Measurements from ENCODE around the gene RAB5IF. TPM values are rescaled to one million over a fixed set of nuclear protein-coding genes. Genes with fewer than 3 reads are reported as not detected.

RAB5IF gene
- total and polyA plus RNA-seq, 2 of the 4 experiments (the other 2 are of a cell fraction), result 74.0 to 93.1 TPM

GRCh38 chr20:36614781-36615557 lies 9.4 kb downstream of the RAB5IF start (continued):
- TF ChIP-seq CEBPB (IDR thresholded peaks at IDR 0.05; ENCODE audit: low read depth, low read length), result no peak

- Histone ChIP-seq H3K4me3 (ENCODE audit: insufficient read depth, low read depth, low read length) (no peak overlapping the region), H3K56ac (ENCODE audit: extremely low read depth, insufficient read depth, low read length) (no peak overlapping the region), H3K4me1 (ENCODE audit: control insufficient read depth, insufficient read depth, low read length) (no peaks in the 10 kb centered on the region; the same call in 1 of the 2 replicates), H3K27me3 (ENCODE audit: control insufficient read depth, insufficient read depth, low read length) (no peaks in the 10 kb centered on the region), H4K5ac (ENCODE audit: low read depth, low read length) (no peak overlapping the region), H3K4ac (ENCODE audit: low read depth, low read length) (no peak overlapping the region), H3K79me1 (ENCODE audit: low read depth in 1 of 2, low read length in 2 of 2) (no peaks in the 10 kb centered on the region), H2AK5ac (ENCODE audit: low read depth, low read length) (no peak overlapping the region), H2BK15ac (ENCODE audit: low read depth, low read length) (no peak overlapping the region), H3K36me3 (ENCODE audit: control insufficient read depth, insufficient read depth, low read length) (no peaks in the 10 kb centered on the region), H3K4me2 (ENCODE audit: low read depth, low read length) (no peak overlapping the region), H2AFZ (replicated peaks; ENCODE audit: low read length, poor library complexity) (no peak overlapping the region), H2BK120ac (ENCODE audit: low read depth, low read length) (no peak overlapping the region), H2BK5ac (ENCODE audit: low read depth, low read length, poor library complexity, severe bottlenecking) (no peak overlapping the region), H3K23ac (ENCODE audit: low read depth, low read length) (no peak overlapping the region), H3K9ac (ENCODE audit: low read depth, low read length) (no peak overlapping the region), H3K14ac (replicated peaks; ENCODE audit: low read depth, low read length) (no peak overlapping the region), H2BK20ac (ENCODE audit: low read depth, low read length) (no peak overlapping the region), H2AK9ac (replicated peaks; ENCODE audit: low read depth, low read length, poor library complexity) (no peak overlapping the region), H4K20me1 (ENCODE audit: insufficient read depth, low read length) (no peaks in the 10 kb centered on the region), H3K9me3 (ENCODE audit: control insufficient read depth, insufficient read depth, low read length) (no peaks in the 10 kb centered on the region), H4K8ac (ENCODE audit: low read depth in 2 of 2, low read length in 2 of 2) (no peak overlapping the region), H3K27ac (ENCODE audit: insufficient read depth, low read length) (no peak overlapping the region), H4K91ac (ENCODE audit: insufficient read depth, low read depth, low read length) (no peak overlapping the region), H3K9me1 (ENCODE audit: insufficient read depth, low read length) (no peaks in the 10 kb centered on the region), H3K18ac (ENCODE audit: low read depth, low read length) (no peak overlapping the region)
- DNase-seq (no peak), ATAC-seq (ENCODE audit: low read depth) (no peak)
- TF ChIP-seq RCOR1 (IDR thresholded peaks at IDR 0.05; ENCODE audit: insufficient replicate concordance, low read length), result no peak
- TF ChIP-seq NFE2L2 (IDR thresholded peaks at IDR 0.05; ENCODE audit: low read depth, low read length), result no peak
- TF ChIP-seq USF2 (IDR thresholded peaks at IDR 0.05; ENCODE audit: low read depth, low read length), result no peak
- TF ChIP-seq MAFK (IDR thresholded peaks at IDR 0.05; ENCODE audit: low read depth, low read length), result no peak
- no peak for TF ChIP-seq ELK1 (IDR thresholded peaks at IDR 0.05; ENCODE audit: borderline replicate concordance, low read depth, low read length)
- TF ChIP-seq MXI1 (IDR thresholded peaks at IDR 0.05; ENCODE audit: borderline replicate concordance, low read depth, low read length), result no peak
- no peak for TF ChIP-seq BHLHE40 (IDR thresholded peaks at IDR 0.05; ENCODE audit: low read depth, low read length)
- BruUV-seq (replicated peaks), result no TSS peak
- ChIA-PET POLR2A (ENCODE audit: unreplicated experiment) (no interaction called here), CTCF (no interaction called here)
- intact Hi-C loops (cut with micrococcal nuclease) (no loop called here), in situ Hi-C loops (cut with MboI; ENCODE audit: low sequenced_read_pairs) (no loop called here), dilution Hi-C loops (cut with HindIII; ENCODE audit: low sequenced_read_pairs, unreplicated experiment) (no loop called here)
- 86% methylated on average over 3 of the region's 5 CpGs; no CpG with 5 or more reads in 1 of the 2 experiments for WGBS, 2 experiments (ENCODE audit: extremely low coverage in 2 of 2, insufficient read length in 1 of 2)
Observed at GRCh38 chr20:36620917-36621316, 15.3 kb downstream of the RAB5IF start.
